Liver (tissue), 9 donors: ENCODE measurements around the gene MRPS18A. TPM values are rescaled to one million over a fixed set of nuclear protein-coding genes. Genes with fewer than 3 reads are reported as not detected.

Experiments used
- DNase-seq: peaks from one replicate; pipeline ENCODE4 v3.0.0-alpha.2; 2017; ENCODE audit warnings: low spot score
- H3K27ac ChIP-seq, 2 donors: one replicate each; pipeline ENCODE4 v1.7.0; 2013; ENCODE audit warnings: inconsistent platforms in 2 of 2, low read length in 2 of 2, control low read depth in 1 of 2, low read depth in 1 of 2, mild to moderate bottlenecking in 1 of 2
- H3K27me3 ChIP-seq, 4 donors: one replicate each; pipeline versions ENCODE4 v1.6.1 to v1.7.0; 2013; ENCODE audit warnings: low read length in 3 of 4, inconsistent platforms in 1 of 4, mild to moderate bottlenecking in 1 of 4, moderate library complexity in 1 of 4; ENCODE audit not compliant: control insufficient read depth in 4 of 4, insufficient read depth in 4 of 4
- H3K36me3 ChIP-seq, 4 donors: one replicate each; pipeline versions ENCODE4 v1.6.1 to v1.7.0; 2013; ENCODE audit warnings: low read length in 3 of 4, mild to moderate bottlenecking in 3 of 4, low read depth in 1 of 4, moderate library complexity in 1 of 4; ENCODE audit not compliant: control insufficient read depth in 4 of 4, insufficient read depth in 3 of 4
- H3K4me1 ChIP-seq, 4 donors: one replicate each; pipeline versions ENCODE4 v1.6.1 to v1.7.0; 2013; ENCODE audit warnings: low read length in 3 of 4, mild to moderate bottlenecking in 3 of 4, moderate library complexity in 1 of 4; ENCODE audit not compliant: control insufficient read depth in 4 of 4, insufficient read depth in 4 of 4
- H3K4me3 ChIP-seq, 3 donors: one replicate each; pipeline versions ENCODE4 v1.6.1 to v1.7.0; 2013; ENCODE audit warnings: low read length in 3 of 3, control low read depth in 1 of 3, low read depth in 1 of 3, mild to moderate bottlenecking in 1 of 3
- H3K9ac ChIP-seq, 2 donors: one replicate each; pipeline ENCODE4 v1.7.0; 2013; ENCODE audit warnings: low read length in 2 of 2, mild to moderate bottlenecking in 2 of 2, moderate library complexity in 2 of 2, control low read depth in 1 of 2, low read depth in 1 of 2
- H3K9me3 ChIP-seq, 4 donors: one replicate each; pipeline versions ENCODE4 v1.6.1 to v1.7.0; 2013; ENCODE audit warnings: low read length in 3 of 4; ENCODE audit not compliant: control insufficient read depth in 4 of 4
- ATF3 ChIP-seq: IDR thresholded peaks from 2 replicates; pipeline ENCODE4 v1.6.1; 2016; ENCODE audit warnings: antibody characterized with exemption
- CTCF ChIP-seq: fragments of 150-350 bp; IDR thresholded peaks from 2 replicates; pipeline ENCODE4 v1.5.1; 2017; ENCODE audit warnings: improper control_type of control experiment, low read depth, low read length; ENCODE audit not compliant: missing input control
- EGR1 ChIP-seq, 2 donors: IDR thresholded peaks; 2 replicates each; pipeline ENCODE4 v1.6.1; 2016 to 2018; ENCODE audit warnings: antibody characterized with exemption in 2 of 2, low read depth in 2 of 2
- FOXA1 ChIP-seq: IDR thresholded peaks from 2 replicates; pipeline ENCODE4 v1.6.1; 2016; ENCODE audit warnings: antibody characterized with exemption
- FOXA2 ChIP-seq: IDR thresholded peaks from 2 replicates; pipeline ENCODE4 v1.6.1; 2016; ENCODE audit warnings: antibody characterized with exemption
- GABPA ChIP-seq, 2 donors: IDR thresholded peaks in 1 of 2; conservative IDR thresholded peaks in 1 of 2; 2 replicates each; pipeline ENCODE4 v1.6.1; 2016; ENCODE audit warnings: antibody characterized with exemption in 2 of 2, mild to moderate bottlenecking in 1 of 2, moderate library complexity in 1 of 2
- HNF4A ChIP-seq, 2 donors: conservative IDR thresholded peaks; 2 replicates each; pipeline ENCODE4 v1.6.1; 2016; ENCODE audit warnings: antibody characterized with exemption in 2 of 2, mild to moderate bottlenecking in 2 of 2
- HNF4G ChIP-seq: IDR thresholded peaks from 2 replicates; pipeline ENCODE4 v1.6.1; 2016; ENCODE audit warnings: antibody characterized with exemption
- JUND ChIP-seq, 2 donors: IDR thresholded peaks; 2 replicates each; pipeline ENCODE4 v1.6.1; 2016; ENCODE audit warnings: antibody characterized with exemption in 2 of 2
- MAX ChIP-seq: IDR thresholded peaks from 2 replicates; pipeline ENCODE4 v1.6.1; 2016; ENCODE audit warnings: antibody characterized with exemption
- NR2F2 ChIP-seq: IDR thresholded peaks from 2 replicates; pipeline ENCODE4 v1.6.1; 2016; ENCODE audit warnings: antibody characterized with exemption
- RAD21 ChIP-seq, 2 donors: IDR thresholded peaks; 2 replicates each; pipeline ENCODE4 v1.6.1; 2016; ENCODE audit warnings: antibody characterized with exemption in 2 of 2, mild to moderate bottlenecking in 2 of 2
- REST ChIP-seq: IDR thresholded peaks from 2 replicates; pipeline ENCODE4 v1.6.1; 2016; ENCODE audit warnings: antibody characterized with exemption, mild to moderate bottlenecking
- RXRA ChIP-seq, 2 donors: IDR thresholded peaks; 2 replicates each; pipeline ENCODE4 v1.6.1; 2017 to 2018; ENCODE audit warnings: antibody characterized with exemption in 2 of 2, mild to moderate bottlenecking in 1 of 2
- SP1 ChIP-seq: IDR thresholded peaks from 2 replicates; pipeline ENCODE4 v1.6.1; 2018; ENCODE audit warnings: antibody characterized with exemption, mild to moderate bottlenecking
- TAF1 ChIP-seq: conservative IDR thresholded peaks from 2 replicates; pipeline ENCODE4 v1.6.1; 2016; ENCODE audit warnings: antibody characterized with exemption, mild to moderate bottlenecking
- YY1 ChIP-seq: IDR thresholded peaks from 2 replicates; pipeline ENCODE4 v1.6.1; 2016; ENCODE audit warnings: antibody characterized with exemption, mild to moderate bottlenecking
- whole genome bisulfite sequencing: extraction: QIAGEN DNeasy Blood & Tissue Kit; methylation state at CpG from one replicate; pipeline ENCODE4 v1.1.7; 2013; 5-methylcytosine and 5-hydroxymethylcytosine counted together
- polyA plus RNA-seq, 2 donors: library from polyadenylated mRNA; stranded (reverse) in 1 of 2; unstranded in 1 of 2; fragments of 200-250 nt in 1 of 2; fragments of >200 nt in 1 of 2; fragmentation: Nextera tagmentation in 1 of 2; extraction: Ambion mirVana in 1 of 2; gene quantifications; one replicate each; pipeline versions ENCODE4 v1.2.1 to v1.2.3, GENCODE V29; 2013 to 2015
- total RNA-seq, 2 donors: library from RNA; depleted of rRNA; stranded (reverse); fragments of >200 nt; gene quantifications; one replicate each; pipeline ENCODE4 v1.2.3, GENCODE V29; 2014
- donor health status: healthy.
- donor health status: healthy.
- donor health status: healthy.
- donor health status: healthy.
- donor health status: healthy.

MRPS18A gene
- total and polyA plus RNA-seq, 4 donors = 21.5 to 50.5 (median 35.0) TPM

- Histone ChIP-seq H3K4me1 (peaks cover 0 to 9% (median 3%) of the 10 kb centered on the region in 4 donors), H3K9me3 (no peaks in the 10 kb centered on the region), H3K36me3 (peaks cover 16 to 68% (median 31%) of the 10 kb centered on the region in 4 donors), H3K27me3 (no peaks in the 10 kb centered on the region), H3K9ac (no peak overlapping the region), H3K27ac (no peak overlapping the region), H3K4me3 (no peak overlapping the region)
- DNase-seq = no peak
- WGBS = 78% methylated on average over 2 of the region's 2 CpGs
- TF ChIP-seq GABPA (IDR thresholded peaks at IDR 0.05 in 1 of 2, conservative IDR thresholded peaks at IDR 0.05 in 1 of 2) = no peak
- TF ChIP-seq FOXA1 = no peak
- no peak for TF ChIP-seq YY1
- no peak for TF ChIP-seq SP1
- TF ChIP-seq RXRA (IDR thresholded peaks at IDR 0.05) = no peak
- TF ChIP-seq EGR1 (IDR thresholded peaks at IDR 0.05; ENCODE audit: low read depth in 2 of 2) = no peak
- no peak for TF ChIP-seq RAD21 (IDR thresholded peaks at IDR 0.05)
- no peak for TF ChIP-seq REST
- TF ChIP-seq MAX = no peak
- no peak for TF ChIP-seq CTCF
- TF ChIP-seq ATF3 = no peak
- TF ChIP-seq HNF4A (conservative IDR thresholded peaks at IDR 0.05) = no peak
- TF ChIP-seq TAF1 = no peak
- no peak for TF ChIP-seq FOXA2
Measured at GRCh38 chr6:43674291-43674690, 13.3 kb downstream of the MRPS18A start.

- no peak overlapping the region for H3K27ac ChIP-seq
- no peak overlapping the region for H3K9ac ChIP-seq
- WGBS = 93% methylated on average over 15 of the region's 15 CpGs
- no peak for DNase-seq
- H3K9me3 ChIP-seq = no peaks in the 10 kb centered on the region
- H3K36me3 ChIP-seq = peaks cover 15 to 62% (median 29%) of the 10 kb centered on the region in 4 donors
- H3K4me1 ChIP-seq = peaks cover 0 to 9% (median 3%) of the 10 kb centered on the region in 4 donors
- H3K4me3 ChIP-seq = no peak overlapping the region
- no peaks in the 10 kb centered on the region for H3K27me3 ChIP-seq
- TF ChIP-seq CTCF (no peak), JUND (IDR thresholded peaks at IDR 0.05) (no peak), NR2F2 (no peak), HNF4A (conservative IDR thresholded peaks at IDR 0.05) (no peak), REST (no peak), GABPA (IDR thresholded peaks at IDR 0.05 in 1 of 2, conservative IDR thresholded peaks at IDR 0.05 in 1 of 2) (no peak), RAD21 (IDR thresholded peaks at IDR 0.05) (no peak), SP1 (no peak), TAF1 (no peak), FOXA2 (no peak), ATF3 (no peak), MAX (no peak), HNF4G (no peak), FOXA1 (no peak), YY1 (no peak)
Measured at GRCh38 chr6:43673444-43674084, 14.0 kb downstream of the MRPS18A start.
